ENCODE measurements around the gene GPR158.

GPR158 gene

GRCh38 chr10:25436431-25436830, 261.6 kb downstream of the GPR158 start:
- no peaks in the 10 kb centered on the region for H3K79me2 ChIP-seq (ENCODE audit: control insufficient read depth, low read length)
- TF ChIP-seq CTCF (IDR thresholded peaks at IDR 0.05; ENCODE audit: low read depth, low read length, poor library complexity, severe bottlenecking) (no peak), EZH2phosphoT487 (IDR thresholded peaks at IDR 0.05; ENCODE audit: borderline replicate concordance, low read length) (no peak)
- H3K9me3 ChIP-seq (ENCODE audit: control insufficient read depth, insufficient read depth, low read length): no peaks in the 10 kb centered on the region
- no peaks in the 10 kb centered on the region for H4K20me1 ChIP-seq (ENCODE audit: control insufficient read depth, insufficient read depth, low read depth, low read length)
- no peak overlapping the region for H3K4me3 ChIP-seq (ENCODE audit: low read length)
- H3K27ac ChIP-seq (ENCODE audit: low read depth, low read length): no peak overlapping the region
- H3K9me2 ChIP-seq (replicated peaks; ENCODE audit: control insufficient read depth, low read length): no peaks in the 10 kb centered on the region
- no peaks in the 10 kb centered on the region for H3K36me3 ChIP-seq (ENCODE audit: control insufficient read depth, low read length)
- H3K4me1 ChIP-seq (ENCODE audit: control insufficient read depth, low read length): no peaks in the 10 kb centered on the region
- no peak overlapping the region for H3K4me2 ChIP-seq (ENCODE audit: low read length)
- no peaks in the 10 kb centered on the region for H3K27me3 ChIP-seq (ENCODE audit: control insufficient read depth, low read length)
- H3F3A ChIP-seq (ENCODE audit: control insufficient read depth, insufficient read depth): no peaks in the 10 kb centered on the region

GRCh38 chr10:25441270-25441669, 266.5 kb downstream of the GPR158 start:
- Histone ChIP-seq H3F3A (ENCODE audit: control insufficient read depth, insufficient read depth) (no peaks in the 10 kb centered on the region), H3K9me3 (ENCODE audit: control insufficient read depth, insufficient read depth, low read length) (no peaks in the 10 kb centered on the region), H3K4me2 (ENCODE audit: low read length) (no peak overlapping the region), H3K36me3 (ENCODE audit: control insufficient read depth, low read length) (no peaks in the 10 kb centered on the region), H3K27ac (ENCODE audit: low read depth, low read length) (no peak overlapping the region), H3K4me1 (ENCODE audit: control insufficient read depth, low read length) (no peaks in the 10 kb centered on the region), H3K4me3 (ENCODE audit: low read length) (no peak overlapping the region), H3K79me2 (ENCODE audit: control insufficient read depth, low read length) (no peaks in the 10 kb centered on the region), H3K27me3 (ENCODE audit: control insufficient read depth, low read length) (no peaks in the 10 kb centered on the region), H3K9me2 (replicated peaks; ENCODE audit: control insufficient read depth, low read length) (no peaks in the 10 kb centered on the region), H4K20me1 (ENCODE audit: control insufficient read depth, insufficient read depth, low read depth, low read length) (no peaks in the 10 kb centered on the region)
- no peak for TF ChIP-seq EZH2phosphoT487 (IDR thresholded peaks at IDR 0.05; ENCODE audit: borderline replicate concordance, low read length)
- TF ChIP-seq CTCF (IDR thresholded peaks at IDR 0.05; ENCODE audit: low read depth, low read length, poor library complexity, severe bottlenecking): no peak

- Histone ChIP-seq H3K4me1 (ENCODE audit: control insufficient read depth, low read length) (no peaks in the 10 kb centered on the region), H3K27ac (ENCODE audit: low read depth, low read length) (no peak overlapping the region), H3F3A (ENCODE audit: control insufficient read depth, insufficient read depth) (no peaks in the 10 kb centered on the region), H3K36me3 (ENCODE audit: control insufficient read depth, low read length) (no peaks in the 10 kb centered on the region), H3K79me2 (ENCODE audit: control insufficient read depth, low read length) (no peaks in the 10 kb centered on the region), H3K4me3 (ENCODE audit: low read length) (no peak overlapping the region), H3K9me3 (ENCODE audit: control insufficient read depth, insufficient read depth, low read length) (no peaks in the 10 kb centered on the region), H3K9me2 (replicated peaks; ENCODE audit: control insufficient read depth, low read length) (no peaks in the 10 kb centered on the region), H3K27me3 (ENCODE audit: control insufficient read depth, low read length) (no peaks in the 10 kb centered on the region), H3K4me2 (ENCODE audit: low read length) (no peak overlapping the region), H4K20me1 (ENCODE audit: control insufficient read depth, insufficient read depth, low read depth, low read length) (no peaks in the 10 kb centered on the region)
- TF ChIP-seq EZH2phosphoT487 (IDR thresholded peaks at IDR 0.05; ENCODE audit: borderline replicate concordance, low read length): no peak
- no peak for TF ChIP-seq CTCF (IDR thresholded peaks at IDR 0.05; ENCODE audit: low read depth, low read length, poor library complexity, severe bottlenecking)
Measured at GRCh38 chr10:25444266-25444665, 269.5 kb downstream of the GPR158 start.

GRCh38 chr10:25451401-25451800, 276.6 kb downstream of the GPR158 start:
- H3K79me2 ChIP-seq (ENCODE audit: control insufficient read depth, low read length): no peaks in the 10 kb centered on the region
- no peaks in the 10 kb centered on the region for H4K20me1 ChIP-seq (ENCODE audit: control insufficient read depth, insufficient read depth, low read depth, low read length)
- no peaks in the 10 kb centered on the region for H3F3A ChIP-seq (ENCODE audit: control insufficient read depth, insufficient read depth)
- no peaks in the 10 kb centered on the region for H3K36me3 ChIP-seq (ENCODE audit: control insufficient read depth, low read length)
- H3K9me3 ChIP-seq (ENCODE audit: control insufficient read depth, insufficient read depth, low read length): no peaks in the 10 kb centered on the region
- H3K4me3 ChIP-seq (ENCODE audit: low read length): no peak overlapping the region
- no peaks in the 10 kb centered on the region for H3K27me3 ChIP-seq (ENCODE audit: control insufficient read depth, low read length)
- H3K27ac ChIP-seq (ENCODE audit: low read depth, low read length): no peak overlapping the region
- TF ChIP-seq CTCF (IDR thresholded peaks at IDR 0.05; ENCODE audit: low read depth, low read length, poor library complexity, severe bottlenecking) (no peak), EZH2phosphoT487 (IDR thresholded peaks at IDR 0.05; ENCODE audit: borderline replicate concordance, low read length) (no peak)
- no peaks in the 10 kb centered on the region for H3K9me2 ChIP-seq (replicated peaks; ENCODE audit: control insufficient read depth, low read length)
- no peak overlapping the region for H3K4me2 ChIP-seq (ENCODE audit: low read length)
- H3K4me1 ChIP-seq (ENCODE audit: control insufficient read depth, low read length): no peaks in the 10 kb centered on the region
